GM12872 (cell line): ENCODE results near the gene DENND2A.
A peak's percentile ranks its signal among the peaks of the same experiment; 100 is the strongest.

Experiments used
- TF ChIP-seq, protein P1 (sequence below): IDR thresholded peaks from 3 replicates; pipeline ENCODE4 v1.5.1; 2011; ENCODE audit warnings: low read depth, mild to moderate bottlenecking, low read length, moderate library complexity; ENCODE audit not compliant: insufficient read depth

DENND2A gene

DNA sequence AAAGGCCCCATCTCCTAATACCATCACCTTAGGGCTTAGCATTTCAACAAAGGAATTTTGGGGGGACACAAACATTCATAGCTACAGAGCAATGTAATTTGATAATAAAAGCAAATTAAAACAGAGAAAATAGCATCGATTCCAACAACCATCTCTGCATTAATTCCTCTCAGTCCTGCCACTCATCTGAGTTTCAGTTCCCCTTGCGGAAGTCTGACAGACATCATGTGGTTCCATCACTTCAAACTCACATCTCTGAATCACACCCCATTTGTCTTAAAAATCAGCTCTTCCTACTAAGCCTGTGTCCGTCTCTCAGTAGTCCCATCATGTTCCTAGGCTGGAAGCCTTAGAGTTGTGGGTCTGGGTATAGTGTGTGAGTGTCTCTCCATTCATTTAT, 35.7 kb upstream of the DENND2A start:
- TF ChIP-seq, protein P1, sequence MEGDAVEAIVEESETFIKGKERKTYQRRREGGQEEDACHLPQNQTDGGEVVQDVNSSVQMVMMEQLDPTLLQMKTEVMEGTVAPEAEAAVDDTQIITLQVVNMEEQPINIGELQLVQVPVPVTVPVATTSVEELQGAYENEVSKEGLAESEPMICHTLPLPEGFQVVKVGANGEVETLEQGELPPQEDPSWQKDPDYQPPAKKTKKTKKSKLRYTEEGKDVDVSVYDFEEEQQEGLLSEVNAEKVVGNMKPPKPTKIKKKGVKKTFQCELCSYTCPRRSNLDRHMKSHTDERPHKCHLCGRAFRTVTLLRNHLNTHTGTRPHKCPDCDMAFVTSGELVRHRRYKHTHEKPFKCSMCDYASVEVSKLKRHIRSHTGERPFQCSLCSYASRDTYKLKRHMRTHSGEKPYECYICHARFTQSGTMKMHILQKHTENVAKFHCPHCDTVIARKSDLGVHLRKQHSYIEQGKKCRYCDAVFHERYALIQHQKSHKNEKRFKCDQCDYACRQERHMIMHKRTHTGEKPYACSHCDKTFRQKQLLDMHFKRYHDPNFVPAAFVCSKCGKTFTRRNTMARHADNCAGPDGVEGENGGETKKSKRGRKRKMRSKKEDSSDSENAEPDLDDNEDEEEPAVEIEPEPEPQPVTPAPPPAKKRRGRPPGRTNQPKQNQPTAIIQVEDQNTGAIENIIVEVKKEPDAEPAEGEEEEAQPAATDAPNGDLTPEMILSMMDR: no peak

GRCh38 chr7:140675726-140676125, 35.1 kb upstream of the DENND2A start:
- TF ChIP-seq, protein P1: no peak

DNA sequence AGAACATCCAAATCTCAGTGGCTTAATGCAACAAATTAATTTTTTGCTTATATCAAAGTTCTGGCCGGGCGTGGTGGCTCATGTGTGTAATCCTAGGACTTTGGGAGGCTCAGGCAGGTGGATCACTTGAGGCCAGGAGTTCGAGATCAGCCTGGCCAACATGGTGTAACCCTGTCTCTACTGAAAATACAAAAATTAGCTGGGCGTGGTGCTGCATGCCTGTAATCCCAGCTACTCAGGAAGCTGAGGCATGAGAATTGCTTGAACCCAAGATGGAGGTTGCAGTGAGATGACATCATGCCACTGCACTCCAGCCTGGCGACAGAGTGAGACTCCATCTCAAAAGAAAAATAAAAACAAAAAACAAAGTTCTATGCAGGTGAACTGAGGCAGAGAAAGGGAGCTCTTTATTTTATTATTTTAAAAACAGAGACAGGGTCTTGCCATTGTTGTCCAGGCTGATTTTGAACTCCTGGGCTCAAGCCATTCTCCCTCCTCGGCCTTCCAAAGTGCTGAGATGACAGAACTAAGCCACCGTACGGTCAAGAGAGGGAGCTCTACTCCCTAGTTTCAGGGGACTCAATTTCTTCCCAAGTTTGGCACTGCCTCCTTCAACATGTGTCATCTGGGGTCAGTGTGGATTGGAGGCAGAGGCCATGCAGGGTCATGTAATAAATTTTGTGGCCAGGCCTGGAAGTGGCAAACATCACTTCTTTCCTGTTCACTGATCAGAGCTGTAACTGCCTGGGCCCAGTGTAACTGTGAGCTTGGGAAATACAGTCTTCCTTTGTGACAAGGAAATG, 34.5 kb upstream of the DENND2A start:
- TF ChIP-seq, protein P1: peak; percentile 37; the same call in 1 of the 3 replicates

GRCh38 chr7:140674356-140674800, 33.8 kb upstream of the DENND2A start:
- TF ChIP-seq, protein P1: no peak

- TF ChIP-seq, protein P1: no peak
Observed at GRCh38 chr7:140673774-140674155, 33.2 kb upstream of the DENND2A start.

GRCh38 chr7:140673063-140673773, 32.6 kb upstream of the DENND2A start:
- TF ChIP-seq, protein P1: no peak

DNA sequence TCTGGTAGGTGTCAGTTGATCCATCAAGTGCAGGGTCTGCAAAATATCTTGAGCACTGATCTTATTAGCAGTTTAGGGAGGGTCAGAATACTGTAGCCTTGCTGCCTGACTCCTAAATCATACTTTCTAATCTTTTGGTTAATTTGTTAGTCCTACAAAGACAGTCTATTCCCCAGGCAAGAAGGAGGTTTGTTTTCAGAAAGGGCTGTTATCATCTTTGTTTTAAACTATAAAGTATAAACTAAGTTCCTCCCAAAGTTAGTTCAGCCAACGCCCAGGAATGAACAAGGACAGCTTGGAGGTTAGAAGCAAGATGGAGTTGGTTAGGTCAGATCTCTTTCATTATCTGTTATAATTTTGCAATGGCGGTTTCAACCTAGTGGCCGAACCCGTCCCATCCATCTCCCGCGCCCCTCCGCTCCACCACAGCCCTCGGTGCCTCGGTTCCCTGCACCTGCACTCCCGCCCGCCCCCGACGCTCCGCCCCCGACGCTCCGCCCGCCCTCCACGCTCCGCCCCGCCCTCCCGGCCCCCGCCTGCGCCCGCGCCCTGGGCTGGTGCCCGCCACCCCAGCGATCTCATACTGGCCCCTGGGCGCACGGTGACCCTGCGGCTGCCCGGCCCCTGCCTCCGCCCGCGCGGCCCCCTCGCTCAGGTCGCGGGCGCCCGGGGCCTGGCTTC, 31.9 kb upstream of the DENND2A start, which contains the start of gene ADCK2:
Gene ADCK2, plus strand, starts transcription at position 564 of the 681 bp plus-strand sequence. CDS start 386 bp downstream, outside the sequence.
- TF ChIP-seq, protein P1: no peak
